GM12801 (cell line): ENCODE results near the gene RNF149.

Source experiments
- TF ChIP-seq, protein P1 (sequence below): IDR thresholded peaks from one replicate; pipeline ENCODE4 v1.5.1; 2011; ENCODE audit warnings: control low read depth; ENCODE audit not compliant: insufficient read length; ENCODE audit errors: extremely low read depth

Gene RNF149

DNA sequence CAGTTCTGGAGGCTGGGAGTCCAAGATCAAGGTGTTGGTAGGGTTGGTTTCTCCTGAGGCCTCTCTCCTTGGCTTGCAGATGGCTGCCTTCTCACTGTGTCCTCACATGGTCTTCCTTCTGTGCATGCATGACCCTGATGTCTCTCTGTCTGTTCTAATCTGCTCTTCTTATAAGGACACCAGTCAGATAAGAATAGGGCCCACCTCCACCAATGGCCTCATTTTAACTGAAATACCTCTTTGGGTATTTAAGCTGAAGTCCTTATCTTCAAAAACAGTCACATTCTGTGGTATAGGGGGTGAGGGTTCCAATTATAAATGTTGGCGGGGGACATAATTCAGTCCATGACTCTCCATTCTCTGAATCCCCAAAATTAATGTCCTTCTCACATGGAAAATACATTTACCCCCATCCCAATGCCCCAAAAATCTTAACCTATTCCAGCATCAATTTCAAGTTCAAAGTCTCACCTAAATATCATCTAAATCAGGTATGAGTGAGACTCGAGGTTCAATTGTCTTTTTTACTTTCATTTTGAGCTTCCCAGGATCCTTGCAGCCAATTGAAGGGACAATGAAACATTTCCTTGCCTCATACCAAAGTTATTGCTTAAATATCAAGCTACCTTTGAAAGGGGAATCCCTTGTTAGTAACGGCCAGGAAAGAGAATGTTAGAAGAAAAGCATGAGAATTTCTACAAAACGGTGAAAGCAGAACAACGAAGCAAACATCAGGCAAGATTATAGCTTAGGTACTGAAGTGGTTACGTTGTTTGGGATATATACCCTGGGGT, 76.4 kb downstream of the RNF149 start:
- TF ChIP-seq, protein P1, sequence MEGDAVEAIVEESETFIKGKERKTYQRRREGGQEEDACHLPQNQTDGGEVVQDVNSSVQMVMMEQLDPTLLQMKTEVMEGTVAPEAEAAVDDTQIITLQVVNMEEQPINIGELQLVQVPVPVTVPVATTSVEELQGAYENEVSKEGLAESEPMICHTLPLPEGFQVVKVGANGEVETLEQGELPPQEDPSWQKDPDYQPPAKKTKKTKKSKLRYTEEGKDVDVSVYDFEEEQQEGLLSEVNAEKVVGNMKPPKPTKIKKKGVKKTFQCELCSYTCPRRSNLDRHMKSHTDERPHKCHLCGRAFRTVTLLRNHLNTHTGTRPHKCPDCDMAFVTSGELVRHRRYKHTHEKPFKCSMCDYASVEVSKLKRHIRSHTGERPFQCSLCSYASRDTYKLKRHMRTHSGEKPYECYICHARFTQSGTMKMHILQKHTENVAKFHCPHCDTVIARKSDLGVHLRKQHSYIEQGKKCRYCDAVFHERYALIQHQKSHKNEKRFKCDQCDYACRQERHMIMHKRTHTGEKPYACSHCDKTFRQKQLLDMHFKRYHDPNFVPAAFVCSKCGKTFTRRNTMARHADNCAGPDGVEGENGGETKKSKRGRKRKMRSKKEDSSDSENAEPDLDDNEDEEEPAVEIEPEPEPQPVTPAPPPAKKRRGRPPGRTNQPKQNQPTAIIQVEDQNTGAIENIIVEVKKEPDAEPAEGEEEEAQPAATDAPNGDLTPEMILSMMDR: no peak

DNA sequence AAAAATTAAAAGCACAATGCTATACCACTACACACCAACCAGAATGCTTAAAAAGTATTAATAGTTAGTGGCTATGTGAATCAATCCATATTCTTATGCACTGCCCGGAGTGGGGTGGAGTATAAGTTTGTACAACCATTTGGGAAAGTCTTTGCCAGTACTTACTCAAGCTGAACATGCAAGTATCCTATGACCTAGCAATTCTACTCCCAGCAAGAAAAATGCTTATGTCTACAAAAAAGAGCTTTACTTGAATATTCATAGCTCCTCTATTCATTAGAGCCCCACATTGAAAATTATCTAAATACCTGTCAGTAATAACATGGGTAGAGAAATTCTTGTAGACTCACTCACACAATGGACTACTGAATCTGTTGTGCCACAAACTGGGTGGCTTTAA, 77.3 kb downstream of the RNF149 start:
- TF ChIP-seq, protein P1: no peak

DNA sequence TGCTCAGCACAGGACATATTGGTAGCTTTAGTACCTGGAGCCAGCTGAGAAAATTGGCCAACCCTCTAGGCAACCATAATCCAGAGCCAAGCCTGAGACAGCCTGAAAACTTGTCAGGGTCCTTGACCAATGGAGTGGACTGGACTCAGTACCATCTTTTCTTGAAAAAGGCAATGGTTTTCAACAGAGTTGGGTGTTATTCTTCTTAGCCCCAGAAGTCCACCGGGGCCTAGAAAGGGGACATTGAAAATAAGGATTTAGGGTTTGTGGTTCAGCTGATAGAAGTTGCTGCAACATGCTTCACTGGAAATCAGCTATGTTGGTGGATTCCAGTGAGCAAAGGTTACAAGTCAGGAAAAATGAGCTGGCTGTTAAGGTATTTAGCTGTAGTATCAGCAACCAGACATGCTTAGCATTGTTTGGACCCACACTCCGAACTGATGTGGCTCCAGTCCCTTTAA, 77.9 kb downstream of the RNF149 start:
- TF ChIP-seq, protein P1: no peak
